Muscle layer of duodenum (tissue), 2 donors: ENCODE data around the gene PHF14.

ENCODE experiments used
- H3K27ac ChIP-seq: one replicate; pipeline ENCODE4 v1.7.0; 2013; ENCODE audit warnings: mild to moderate bottlenecking, low read length
- H3K27me3 ChIP-seq: one replicate; pipeline ENCODE4 v1.7.0; 2013; ENCODE audit warnings: low read depth, mild to moderate bottlenecking, control low read depth, low read length
- H3K36me3 ChIP-seq, 2 donors: one replicate each; pipeline ENCODE4 v1.7.0; 2013; ENCODE audit warnings: low read length in 2 of 2, control low read depth in 1 of 2, mild to moderate bottlenecking in 1 of 2; ENCODE audit not compliant: insufficient read depth in 2 of 2, control insufficient read depth in 1 of 2
- H3K4me1 ChIP-seq, 2 donors: one replicate each; pipeline ENCODE4 v1.7.0; 2013; ENCODE audit warnings: low read length in 2 of 2, mild to moderate bottlenecking in 2 of 2, control low read depth in 1 of 2, moderate library complexity in 1 of 2; ENCODE audit not compliant: insufficient read depth in 2 of 2, control insufficient read depth in 1 of 2
- H3K4me3 ChIP-seq, 2 donors: one replicate each; pipeline ENCODE4 v1.7.0; 2013; ENCODE audit warnings: low read length in 2 of 2, low read depth in 1 of 2, mild to moderate bottlenecking in 1 of 2
- H3K9me3 ChIP-seq, 2 donors: one replicate each; pipeline ENCODE4 v1.7.0; 2013; ENCODE audit warnings: low read length in 2 of 2, control low read depth in 1 of 2, mild to moderate bottlenecking in 1 of 2; ENCODE audit not compliant: control insufficient read depth in 1 of 2
- donor health status: healthy.

Gene PHF14

GRCh38 chr7:11213266-11213665 lies 239.6 kb downstream of the PHF14 start:
- Histone ChIP-seq H3K4me3 (no peak overlapping the region), H3K9me3 (no peaks in the 10 kb centered on the region), H3K27ac (no peak overlapping the region), H3K36me3 (no peaks in the 10 kb centered on the region), H3K27me3 (no peaks in the 10 kb centered on the region), H3K4me1 (no peaks in the 10 kb centered on the region)

GRCh38 chr7:11216276-11216675 lies 242.6 kb downstream of the PHF14 start:
- Histone ChIP-seq H3K4me1 (no peaks in the 10 kb centered on the region), H3K36me3 (no peaks in the 10 kb centered on the region), H3K27me3 (no peaks in the 10 kb centered on the region), H3K27ac (no peak overlapping the region), H3K9me3 (no peaks in the 10 kb centered on the region), H3K4me3 (no peak overlapping the region)

- Histone ChIP-seq H3K4me3 (no peak overlapping the region), H3K27ac (no peak overlapping the region), H3K9me3 (no peaks in the 10 kb centered on the region), H3K36me3 (no peaks in the 10 kb centered on the region), H3K4me1 (no peaks in the 10 kb centered on the region), H3K27me3 (no peaks in the 10 kb centered on the region)
Measured at GRCh38 chr7:11217848-11218565, 244.3 kb downstream of the PHF14 start.
